Liver (tissue), 2 donors: ENCODE data around the gene ZC3H15.

Experiments
- TF ChIP-seq, protein P1 (sequence below): fragments of 150-350 bp; IDR thresholded peaks from 2 replicates; pipeline ENCODE4 v1.5.1; 2017; ENCODE audit warnings: improper control_type of control experiment, low read depth, low read length; ENCODE audit not compliant: missing input control
- TF ChIP-seq, protein P2 (sequence below): IDR thresholded peaks from 2 replicates; pipeline ENCODE4 v1.6.1; 2016; ENCODE audit warnings: antibody characterized with exemption
- donor health status: healthy.

DNA sequence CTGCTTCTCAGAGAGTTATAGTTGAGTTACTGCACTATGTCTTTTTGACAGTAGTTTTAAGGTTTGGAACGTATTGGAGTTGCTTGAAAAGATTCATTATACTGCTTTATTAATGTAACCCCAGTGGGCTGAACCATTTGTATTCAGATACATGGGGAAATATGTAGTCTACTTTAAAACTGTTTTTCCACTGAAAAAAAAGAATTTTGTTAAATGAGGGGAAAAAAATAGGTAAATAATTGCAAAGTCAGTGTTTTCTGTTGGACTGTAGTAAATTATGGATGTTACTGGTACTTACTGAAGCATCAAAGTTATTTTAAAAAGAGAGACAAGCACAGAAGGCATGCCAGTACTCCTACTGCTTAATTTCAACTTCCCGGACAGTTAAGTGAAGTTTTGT lies 36.4 kb downstream of the ZC3H15 start:
- TF ChIP-seq, protein P1, sequence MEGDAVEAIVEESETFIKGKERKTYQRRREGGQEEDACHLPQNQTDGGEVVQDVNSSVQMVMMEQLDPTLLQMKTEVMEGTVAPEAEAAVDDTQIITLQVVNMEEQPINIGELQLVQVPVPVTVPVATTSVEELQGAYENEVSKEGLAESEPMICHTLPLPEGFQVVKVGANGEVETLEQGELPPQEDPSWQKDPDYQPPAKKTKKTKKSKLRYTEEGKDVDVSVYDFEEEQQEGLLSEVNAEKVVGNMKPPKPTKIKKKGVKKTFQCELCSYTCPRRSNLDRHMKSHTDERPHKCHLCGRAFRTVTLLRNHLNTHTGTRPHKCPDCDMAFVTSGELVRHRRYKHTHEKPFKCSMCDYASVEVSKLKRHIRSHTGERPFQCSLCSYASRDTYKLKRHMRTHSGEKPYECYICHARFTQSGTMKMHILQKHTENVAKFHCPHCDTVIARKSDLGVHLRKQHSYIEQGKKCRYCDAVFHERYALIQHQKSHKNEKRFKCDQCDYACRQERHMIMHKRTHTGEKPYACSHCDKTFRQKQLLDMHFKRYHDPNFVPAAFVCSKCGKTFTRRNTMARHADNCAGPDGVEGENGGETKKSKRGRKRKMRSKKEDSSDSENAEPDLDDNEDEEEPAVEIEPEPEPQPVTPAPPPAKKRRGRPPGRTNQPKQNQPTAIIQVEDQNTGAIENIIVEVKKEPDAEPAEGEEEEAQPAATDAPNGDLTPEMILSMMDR, result no peak
- TF ChIP-seq, protein P2, sequence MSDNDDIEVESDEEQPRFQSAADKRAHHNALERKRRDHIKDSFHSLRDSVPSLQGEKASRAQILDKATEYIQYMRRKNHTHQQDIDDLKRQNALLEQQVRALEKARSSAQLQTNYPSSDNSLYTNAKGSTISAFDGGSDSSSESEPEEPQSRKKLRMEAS, result no peak
